ENCODE data around the gene NTN1. TPM values are rescaled to one million over a fixed set of nuclear protein-coding genes. Genes with fewer than 3 reads are reported as not detected.
A peak's percentile ranks its signal among the peaks of the same experiment; 100 is the strongest.

Gene NTN1
- total and polyA plus RNA-seq, 12 donors, result 0.12 to 0.84 (median 0.28) TPM

- Histone ChIP-seq H3K27me3 (peaks cover 42% of the 10 kb centered on the region), H3K4me1 (replicated peaks in 1 of 2) (no peaks in the 10 kb centered on the region), H3K36me3 (replicated peaks in 1 of 2) (no peaks in the 10 kb centered on the region), H3K4me3 (no peak overlapping the region), H3K9me3 (replicated peaks in 1 of 3) (no peaks in the 10 kb centered on the region), H3K27ac (no peak overlapping the region)
- intact Hi-C loops (cut with DNase I), result no loop called here
- 62 to 78% (median 74%) methylated on average over 3 of the region's 3 CpGs for WGBS, 4 donors
- no peak for DNase-seq
- TF ChIP-seq CTCF (IDR thresholded peaks at IDR 0.05), result no peak
- TF ChIP-seq POLR2A (IDR thresholded peaks at IDR 0.05), result no peak
Observed at GRCh38 chr17:9001559-9001958, 19.8 kb upstream of the NTN1 start.

GRCh38 chr17:9002227-9002605 lies 19.1 kb upstream of the NTN1 start:
- no peaks in the 10 kb centered on the region for H3K9me3 ChIP-seq (replicated peaks in 1 of 3)
- 11 to 25% (median 16%) methylated on average over 14 to 15 of the region's 15 CpGs for WGBS, 4 donors
- peak in 1 of 7 donors; percentile 17 for DNase-seq
- no peaks in the 10 kb centered on the region for H3K36me3 ChIP-seq (replicated peaks in 1 of 2)
- TF ChIP-seq CTCF (IDR thresholded peaks at IDR 0.05) (no peak), POLR2A (IDR thresholded peaks at IDR 0.05) (no peak)
- intact Hi-C loops (cut with DNase I), result no loop called here
- H3K4me1 ChIP-seq (replicated peaks in 1 of 2), result no peaks in the 10 kb centered on the region
- H3K4me3 ChIP-seq, result no peak overlapping the region
- peaks cover 42% of the 10 kb centered on the region for H3K27me3 ChIP-seq
- no peak overlapping the region for H3K27ac ChIP-seq

GRCh38 chr17:9002606-9003354 lies 18.5 kb upstream of the NTN1 start:
- WGBS, 4 donors, result 1 to 21% (median 7%) methylated on average over 5 to 69 of the region's 69 CpGs
- no peak overlapping the region for H3K27ac ChIP-seq
- H3K27me3 ChIP-seq, result peaks cover 42% of the 10 kb centered on the region
- no peak for TF ChIP-seq POLR2A (IDR thresholded peaks at IDR 0.05)
- TF ChIP-seq CTCF (IDR thresholded peaks at IDR 0.05), result no peak
- intact Hi-C loops (cut with DNase I), result no loop called here
- H3K36me3 ChIP-seq (replicated peaks in 1 of 2), result no peaks in the 10 kb centered on the region
- H3K4me3 ChIP-seq, result peak overlapping the region in 1 of 4 donors; percentile 48
- peak in 1 of 7 donors; percentile 14 for DNase-seq
- H3K9me3 ChIP-seq (replicated peaks in 1 of 3), result no peaks in the 10 kb centered on the region
- no peaks in the 10 kb centered on the region for H3K4me1 ChIP-seq (replicated peaks in 1 of 2)

GRCh38 chr17:9003355-9004131 lies 17.8 kb upstream of the NTN1 start:
- DNase-seq, result peak in 1 of 7 donors; percentile 14
- Histone ChIP-seq H3K36me3 (replicated peaks in 1 of 2) (no peaks in the 10 kb centered on the region), H3K4me1 (replicated peaks in 1 of 2) (no peaks in the 10 kb centered on the region), H3K4me3 (peak overlapping the region in 1 of 4 donors; percentile 48), H3K27me3 (peaks cover 42% of the 10 kb centered on the region), H3K9me3 (replicated peaks in 1 of 3) (no peaks in the 10 kb centered on the region), H3K27ac (no peak overlapping the region)
- TF ChIP-seq CTCF (IDR thresholded peaks at IDR 0.05) (no peak), POLR2A (IDR thresholded peaks at IDR 0.05) (no peak)
- intact Hi-C loops (cut with DNase I), result no loop called here
- 0 to 5% (median 1%) methylated on average over 11 to 90 of the region's 90 CpGs for WGBS, 4 donors

All from adrenal gland (tissue), 12 donors.